Measurements from ENCODE around the gene SPECC1L. TPM values are rescaled to one million over a fixed set of nuclear protein-coding genes. Genes with fewer than 3 reads are reported as not detected.

Gene SPECC1L
- total RNA-seq, 4 donors from 2014 or later = 50.4 to 125 (median 68.0) TPM

DNA sequence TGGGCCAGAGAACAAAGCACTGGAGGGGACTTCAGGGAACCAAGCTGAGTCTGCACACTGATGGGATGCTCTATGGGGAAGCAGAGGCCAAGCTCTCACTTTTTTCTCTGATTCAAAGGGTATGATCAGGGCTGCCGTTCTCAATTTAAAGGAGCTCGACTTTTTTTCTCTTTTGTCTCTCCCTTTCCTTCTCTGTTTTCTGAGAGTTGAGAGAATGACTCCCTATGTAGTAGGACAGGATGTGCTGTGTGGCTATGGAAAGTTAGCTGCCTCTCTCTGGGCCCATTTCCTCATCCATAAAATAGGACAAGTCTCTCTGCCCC, 164.7 kb downstream of the SPECC1L start:
- H3K9me3 ChIP-seq = no peaks in the 10 kb centered on the region
- DNase-seq = no peak

DNA sequence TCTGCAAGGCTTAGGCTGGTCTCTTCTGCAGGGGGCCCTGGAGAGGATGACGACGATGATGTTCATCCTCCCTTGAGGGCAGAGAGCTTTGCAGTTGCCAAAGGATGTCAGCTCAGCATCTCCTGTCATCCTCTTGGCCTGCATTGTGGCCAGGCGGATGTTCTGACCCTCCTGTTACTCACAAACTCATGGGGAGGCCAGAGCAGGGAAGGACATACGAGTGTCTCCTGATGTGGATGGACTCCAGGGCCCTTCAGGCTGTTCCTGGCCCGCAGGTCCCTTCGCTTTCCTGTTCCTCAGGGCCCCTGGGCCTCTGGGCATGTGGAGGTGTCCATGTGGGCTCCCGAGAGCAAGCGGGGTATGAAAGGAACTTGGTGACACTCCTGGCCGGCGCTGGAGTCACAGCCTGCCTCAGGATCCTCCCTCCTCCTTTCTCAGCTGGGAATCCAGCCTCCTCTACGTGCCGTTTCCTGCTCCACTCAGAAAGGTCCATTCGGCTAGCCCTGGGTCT, 165.3 kb downstream of the SPECC1L start:
- WGBS, 2 donors (ENCODE audit: low coverage in 1 of 2) = 84 to 96% methylated on average over 5 to 13 of the region's 13 CpGs
- Histone ChIP-seq H3K27me3 (no peaks in the 10 kb centered on the region), H3K4me1 (peaks cover 24 to 50% (median 31%) of the 10 kb centered on the region in 4 donors), H3K27ac (peak overlapping the region; percentile 42 to 79 (median 66)), H3K36me3 (no peaks in the 10 kb centered on the region), H3K4me3 (no peak overlapping the region), H3K9me3 (no peaks in the 10 kb centered on the region)
- in situ Hi-C loops (cut with MboI; ENCODE audit: low pct_ligation_motif_present in 1 of 4, low pct_unique_long_range_greater_than_20kb in 1 of 4, low sequenced_read_pairs in 3 of 4) (no loop called here), intact Hi-C loops (cut with DNase I; ENCODE audit: low total_unique reads) (no loop called here)
- DNase-seq = no peak
- TF ChIP-seq, protein P1, sequence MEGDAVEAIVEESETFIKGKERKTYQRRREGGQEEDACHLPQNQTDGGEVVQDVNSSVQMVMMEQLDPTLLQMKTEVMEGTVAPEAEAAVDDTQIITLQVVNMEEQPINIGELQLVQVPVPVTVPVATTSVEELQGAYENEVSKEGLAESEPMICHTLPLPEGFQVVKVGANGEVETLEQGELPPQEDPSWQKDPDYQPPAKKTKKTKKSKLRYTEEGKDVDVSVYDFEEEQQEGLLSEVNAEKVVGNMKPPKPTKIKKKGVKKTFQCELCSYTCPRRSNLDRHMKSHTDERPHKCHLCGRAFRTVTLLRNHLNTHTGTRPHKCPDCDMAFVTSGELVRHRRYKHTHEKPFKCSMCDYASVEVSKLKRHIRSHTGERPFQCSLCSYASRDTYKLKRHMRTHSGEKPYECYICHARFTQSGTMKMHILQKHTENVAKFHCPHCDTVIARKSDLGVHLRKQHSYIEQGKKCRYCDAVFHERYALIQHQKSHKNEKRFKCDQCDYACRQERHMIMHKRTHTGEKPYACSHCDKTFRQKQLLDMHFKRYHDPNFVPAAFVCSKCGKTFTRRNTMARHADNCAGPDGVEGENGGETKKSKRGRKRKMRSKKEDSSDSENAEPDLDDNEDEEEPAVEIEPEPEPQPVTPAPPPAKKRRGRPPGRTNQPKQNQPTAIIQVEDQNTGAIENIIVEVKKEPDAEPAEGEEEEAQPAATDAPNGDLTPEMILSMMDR (IDR thresholded peaks at IDR 0.05) = no peak
- TF ChIP-seq EP300 (IDR thresholded peaks at IDR 0.05; ENCODE audit: low read depth) = no peak
- TF ChIP-seq POLR2A (IDR thresholded peaks at IDR 0.05) = no peak
- no peak for TF ChIP-seq POLR2AphosphoS5 (IDR thresholded peaks at IDR 0.05)

More for the DNA sequence above, 164.7 kb downstream of the SPECC1L start:
- H3K27me3 ChIP-seq = no peaks in the 10 kb centered on the region
- in situ Hi-C loops (cut with MboI; ENCODE audit: low pct_ligation_motif_present in 1 of 4, low pct_unique_long_range_greater_than_20kb in 1 of 4, low sequenced_read_pairs in 3 of 4) = no loop called here
- H3K27ac ChIP-seq = peak overlapping the region; percentile 42 to 79 (median 66)
- intact Hi-C loops (cut with DNase I; ENCODE audit: low total_unique reads) = no loop called here
- TF ChIP-seq EP300 (IDR thresholded peaks at IDR 0.05; ENCODE audit: low read depth) (no peak), POLR2AphosphoS5 (IDR thresholded peaks at IDR 0.05) (no peak), POLR2A (IDR thresholded peaks at IDR 0.05) (no peak)
- TF ChIP-seq, protein P1 (IDR thresholded peaks at IDR 0.05) = no peak
- H3K4me3 ChIP-seq = no peak overlapping the region
- H3K4me1 ChIP-seq = peaks cover 24 to 50% (median 31%) of the 10 kb centered on the region in 4 donors
- 79% methylated on average over 2 of the region's 2 CpGs; no CpG with 5 or more reads in 1 of the 2 donors for WGBS, 2 donors (ENCODE audit: low coverage in 1 of 2)
- H3K36me3 ChIP-seq = no peaks in the 10 kb centered on the region

DNA sequence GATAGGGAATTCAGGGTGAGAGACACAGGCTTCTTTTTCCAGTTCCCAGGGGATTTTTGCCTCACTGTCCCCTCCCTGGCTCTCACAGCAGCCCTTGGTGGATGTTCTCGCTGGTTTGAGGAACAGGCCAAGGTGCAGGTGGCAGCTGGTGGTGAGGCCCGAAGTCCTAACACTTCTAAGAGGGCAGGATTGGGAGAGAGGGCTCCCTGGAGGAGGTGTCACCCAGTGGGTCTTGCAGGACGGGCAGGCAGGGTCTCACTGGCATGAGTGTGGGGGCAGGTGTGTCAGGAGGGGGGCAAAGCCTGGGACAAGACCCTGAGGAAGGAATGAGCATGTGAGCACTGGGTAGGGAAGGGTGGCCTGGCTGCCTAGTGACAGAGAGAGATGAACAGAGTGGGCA, 165.9 kb downstream of the SPECC1L start:
- Histone ChIP-seq H3K27ac (peak overlapping the region; percentile 42 to 79 (median 66)), H3K9me3 (no peaks in the 10 kb centered on the region), H3K27me3 (no peaks in the 10 kb centered on the region), H3K4me3 (no peak overlapping the region), H3K4me1 (peaks cover 24 to 50% (median 31%) of the 10 kb centered on the region in 4 donors), H3K36me3 (no peaks in the 10 kb centered on the region)
- in situ Hi-C loops (cut with MboI; ENCODE audit: low pct_ligation_motif_present in 1 of 4, low pct_unique_long_range_greater_than_20kb in 1 of 4, low sequenced_read_pairs in 3 of 4) (no loop called here), intact Hi-C loops (cut with DNase I; ENCODE audit: low total_unique reads) (no loop called here)
- WGBS, 2 donors (ENCODE audit: low coverage in 1 of 2) = 89% methylated on average over 3 of the region's 3 CpGs; no CpG with 5 or more reads in 1 of the 2 donors
- DNase-seq = no peak
- TF ChIP-seq EP300 (IDR thresholded peaks at IDR 0.05; ENCODE audit: low read depth) (no peak), POLR2A (IDR thresholded peaks at IDR 0.05) (no peak), POLR2AphosphoS5 (IDR thresholded peaks at IDR 0.05) (no peak)
- TF ChIP-seq, protein P1 (IDR thresholded peaks at IDR 0.05) = no peak

DNA sequence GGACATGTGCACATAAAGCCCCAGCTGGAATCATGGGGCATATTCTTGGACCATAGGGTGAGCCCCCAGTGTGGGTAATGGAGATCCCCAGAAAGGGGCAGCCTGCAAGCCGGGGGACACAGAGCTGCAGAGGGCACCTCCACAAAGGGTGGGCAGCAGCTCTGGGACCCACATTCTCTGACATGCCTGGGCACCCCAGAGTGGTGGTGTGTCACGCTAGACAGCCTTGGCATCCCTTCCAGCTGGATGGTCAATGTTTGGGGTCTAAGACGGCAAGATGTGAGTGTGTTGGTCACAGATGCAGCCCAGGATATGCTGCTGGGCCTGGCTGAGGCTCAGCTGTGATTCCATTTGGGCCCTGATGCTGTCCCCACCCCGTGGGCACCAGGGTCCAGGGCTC, 166.5 kb downstream of the SPECC1L start:
- DNase-seq = no peak
- Histone ChIP-seq H3K27ac (no peak overlapping the region), H3K4me1 (peaks cover 19 to 46% (median 28%) of the 10 kb centered on the region in 4 donors), H3K27me3 (no peaks in the 10 kb centered on the region), H3K9me3 (no peaks in the 10 kb centered on the region), H3K4me3 (no peak overlapping the region), H3K36me3 (no peaks in the 10 kb centered on the region)
- TF ChIP-seq, protein P1 (IDR thresholded peaks at IDR 0.05) = no peak
- no peak for TF ChIP-seq POLR2A (IDR thresholded peaks at IDR 0.05)
- no peak for TF ChIP-seq POLR2AphosphoS5 (IDR thresholded peaks at IDR 0.05)
- no peak for TF ChIP-seq EP300 (IDR thresholded peaks at IDR 0.05; ENCODE audit: low read depth)
- intact Hi-C loops (cut with DNase I; ENCODE audit: low total_unique reads) = no loop called here
- 40 to 85% methylated on average over 1 to 4 of the region's 4 CpGs for WGBS, 2 donors (ENCODE audit: low coverage in 1 of 2)
- in situ Hi-C loops (cut with MboI; ENCODE audit: low pct_ligation_motif_present in 1 of 4, low pct_unique_long_range_greater_than_20kb in 1 of 4, low sequenced_read_pairs in 3 of 4) = no loop called here
